ES-I3 (cell line): Measurements from ENCODE around the gene APOBEC3F.
"Not testable (repeated sequence)": the region's sequence is repeated elsewhere in the genome, so short reads cannot be mapped to it uniquely, and the experiment has no call there.

Experiments used
- H3K36me3 ChIP-seq: 2 replicates; pipeline ENCODE4 v1.6.1; 2013; ENCODE audit warnings: mild to moderate bottlenecking, low read length, control low read depth, moderate library complexity; ENCODE audit not compliant: insufficient read depth
- H3K4me1 ChIP-seq: 2 replicates; pipeline ENCODE4 v1.6.1; 2013; ENCODE audit warnings: mild to moderate bottlenecking, control low read depth, low read length; ENCODE audit not compliant: insufficient read depth
- H3K9ac ChIP-seq: 2 replicates; pipeline ENCODE4 v1.6.1; 2013; ENCODE audit warnings: low read depth, mild to moderate bottlenecking, low read length, moderate library complexity
- H3K9me3 ChIP-seq: 2 replicates; pipeline ENCODE4 v1.6.1; 2013; ENCODE audit warnings: mild to moderate bottlenecking, low read length, moderate library complexity; ENCODE audit not compliant: control insufficient read depth, insufficient read depth

APOBEC3F gene

GRCh38 chr22:39073981-39074380 is 33.3 kb downstream of the APOBEC3F start:
- Histone ChIP-seq H3K9me3 (no peaks in the 10 kb centered on the region), H3K36me3 (no peaks in the 10 kb centered on the region), H3K9ac (no peak overlapping the region), H3K4me1 (no peaks in the 10 kb centered on the region; the same call in 1 of the 2 replicates)

- H3K4me1 ChIP-seq, H3K36me3 ChIP-seq, H3K9me3 ChIP-seq: not testable (repeated sequence)
- peak overlapping the region; percentile 24; the same call in 1 of the 2 replicates for H3K9ac ChIP-seq
These were observed 35.7 kb downstream of the APOBEC3F start for GRCh38 chr22:39076155-39077025.

- H3K9me3 ChIP-seq, H3K4me1 ChIP-seq, H3K36me3 ChIP-seq: not testable (repeated sequence)
- peak within 1 kb of the TSS; percentile 28; the same call in 1 of the 2 replicates for H3K9ac ChIP-seq
These were observed 36.6 kb downstream of the APOBEC3F start, which contains the start of gene APOBEC3G for GRCh38 chr22:39077026-39077840. Gene APOBEC3G (plus strand): TSS chr22:39077275. CDS start chr22:39077362, 87 bp downstream.

- H3K4me1 ChIP-seq, H3K9me3 ChIP-seq, H3K36me3 ChIP-seq, H3K9ac ChIP-seq: not testable (repeated sequence)
These were observed 37.2 kb downstream of the APOBEC3F start for GRCh38 chr22:39077912-39078311.

- Histone ChIP-seq H3K9ac (no peak overlapping the region), H3K36me3 (no peaks in the 10 kb centered on the region; the same call in 1 of the 2 replicates), H3K9me3 (no peaks in the 10 kb centered on the region), H3K4me1 (peaks cover 4% of the 10 kb centered on the region; the same call in 1 of the 2 replicates)
These were observed 37.7 kb downstream of the APOBEC3F start for GRCh38 chr22:39078329-39078728.

DNA sequence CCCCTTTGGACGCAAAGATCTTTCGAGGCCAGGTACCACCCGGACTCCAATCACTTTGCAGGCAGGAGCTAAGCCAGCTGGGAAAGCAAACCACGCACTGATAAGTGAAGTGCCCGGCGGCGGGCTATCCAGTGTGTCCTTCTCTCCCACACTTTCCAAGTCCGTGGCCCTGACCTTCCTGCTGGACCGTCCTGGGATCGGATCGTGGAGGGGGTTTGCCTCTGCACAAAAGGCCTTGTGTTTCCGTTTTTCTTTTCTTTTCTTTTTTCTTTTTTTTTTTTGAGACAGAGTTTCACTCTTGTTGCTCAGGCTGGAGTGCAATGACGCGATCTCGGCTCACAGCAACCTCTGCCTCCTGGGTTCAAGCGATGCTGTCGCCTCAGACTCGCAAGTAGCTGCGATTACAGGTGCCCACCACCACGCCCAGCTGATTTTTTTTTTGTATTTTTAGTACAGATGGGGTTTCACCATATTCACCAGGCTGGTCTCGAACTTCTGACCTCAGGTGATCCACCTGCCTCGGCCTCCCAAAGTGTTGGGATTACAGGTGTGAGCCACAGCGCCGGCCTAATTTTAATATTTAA is 38.5 kb downstream of the APOBEC3F start:
- H3K4me1 ChIP-seq, result not testable (repeated sequence)

DNA sequence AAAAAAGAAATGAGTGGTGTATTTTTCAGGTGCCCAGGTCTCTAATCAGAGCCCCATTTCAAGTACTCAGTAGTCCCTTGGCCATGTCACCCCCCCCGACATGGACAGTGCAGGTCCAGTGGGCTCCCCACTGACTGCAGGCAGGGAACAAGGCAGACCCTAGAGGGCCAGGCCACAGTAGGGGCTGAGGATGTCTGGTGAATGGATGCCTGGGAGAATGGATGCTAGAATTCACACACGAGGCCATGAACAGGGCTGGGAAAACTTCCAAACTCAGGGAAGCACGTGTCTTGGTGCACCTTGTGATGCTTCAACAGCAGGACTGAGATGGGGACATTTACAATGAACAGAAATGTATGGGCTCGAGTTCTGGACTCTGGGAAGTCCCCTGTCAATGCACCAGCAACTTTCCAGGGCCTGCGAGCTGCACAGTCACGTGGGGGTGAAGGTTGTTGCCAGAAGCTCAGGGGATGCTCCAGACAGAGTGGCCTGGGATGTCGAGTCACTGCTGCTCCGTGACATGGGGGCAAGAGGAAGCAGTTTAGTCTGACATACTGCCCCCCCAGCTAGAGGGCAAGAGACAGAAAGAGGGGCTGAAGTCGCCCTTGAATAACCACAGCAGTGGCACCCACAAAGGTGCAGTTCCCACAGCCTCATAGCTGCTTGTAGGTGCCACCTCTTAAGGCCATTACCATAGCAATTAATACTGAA is 39.5 kb downstream of the APOBEC3F start:
- Histone ChIP-seq H3K9me3 (no peaks in the 10 kb centered on the region), H3K4me1 (peaks cover 4% of the 10 kb centered on the region; the same call in 1 of the 2 replicates), H3K36me3 (no peaks in the 10 kb centered on the region; the same call in 1 of the 2 replicates), H3K9ac (no peak overlapping the region)

More for the DNA sequence above, 38.5 kb downstream of the APOBEC3F start:
- H3K9me3 ChIP-seq, H3K36me3 ChIP-seq, H3K9ac ChIP-seq: not testable (repeated sequence)

GRCh38 chr22:39081016-39081415 is 40.4 kb downstream of the APOBEC3F start:
- Histone ChIP-seq H3K36me3 (no peaks in the 10 kb centered on the region; the same call in 1 of the 2 replicates), H3K9ac (no peak overlapping the region), H3K4me1 (peaks cover 4% of the 10 kb centered on the region; the same call in 1 of the 2 replicates), H3K9me3 (no peaks in the 10 kb centered on the region)

DNA sequence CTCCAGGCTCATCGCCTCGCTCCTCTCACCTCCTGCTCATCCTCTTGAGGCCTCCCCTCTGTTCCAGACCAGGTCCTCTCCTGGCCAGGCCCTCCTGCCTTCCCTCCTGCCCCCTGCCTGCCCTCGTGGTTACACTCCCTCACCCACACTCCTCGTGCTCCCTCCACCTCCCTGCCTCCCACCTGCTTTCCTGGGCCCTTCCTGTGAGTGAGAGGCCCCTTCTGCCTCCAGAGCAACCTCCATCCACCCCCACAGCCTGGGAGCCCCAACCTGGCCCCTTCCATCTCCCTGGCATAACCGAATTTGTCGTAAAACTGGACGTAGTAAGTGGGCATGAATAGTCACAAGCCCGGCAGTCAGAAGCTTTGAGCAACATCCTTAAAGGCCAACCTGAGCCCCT is 40.9 kb downstream of the APOBEC3F start:
- no peaks in the 10 kb centered on the region; the same call in 1 of the 2 replicates for H3K36me3 ChIP-seq
- H3K9me3 ChIP-seq, result no peaks in the 10 kb centered on the region
- H3K9ac ChIP-seq, result no peak overlapping the region
- H3K4me1 ChIP-seq, result peaks cover 4% of the 10 kb centered on the region; the same call in 1 of the 2 replicates

DNA sequence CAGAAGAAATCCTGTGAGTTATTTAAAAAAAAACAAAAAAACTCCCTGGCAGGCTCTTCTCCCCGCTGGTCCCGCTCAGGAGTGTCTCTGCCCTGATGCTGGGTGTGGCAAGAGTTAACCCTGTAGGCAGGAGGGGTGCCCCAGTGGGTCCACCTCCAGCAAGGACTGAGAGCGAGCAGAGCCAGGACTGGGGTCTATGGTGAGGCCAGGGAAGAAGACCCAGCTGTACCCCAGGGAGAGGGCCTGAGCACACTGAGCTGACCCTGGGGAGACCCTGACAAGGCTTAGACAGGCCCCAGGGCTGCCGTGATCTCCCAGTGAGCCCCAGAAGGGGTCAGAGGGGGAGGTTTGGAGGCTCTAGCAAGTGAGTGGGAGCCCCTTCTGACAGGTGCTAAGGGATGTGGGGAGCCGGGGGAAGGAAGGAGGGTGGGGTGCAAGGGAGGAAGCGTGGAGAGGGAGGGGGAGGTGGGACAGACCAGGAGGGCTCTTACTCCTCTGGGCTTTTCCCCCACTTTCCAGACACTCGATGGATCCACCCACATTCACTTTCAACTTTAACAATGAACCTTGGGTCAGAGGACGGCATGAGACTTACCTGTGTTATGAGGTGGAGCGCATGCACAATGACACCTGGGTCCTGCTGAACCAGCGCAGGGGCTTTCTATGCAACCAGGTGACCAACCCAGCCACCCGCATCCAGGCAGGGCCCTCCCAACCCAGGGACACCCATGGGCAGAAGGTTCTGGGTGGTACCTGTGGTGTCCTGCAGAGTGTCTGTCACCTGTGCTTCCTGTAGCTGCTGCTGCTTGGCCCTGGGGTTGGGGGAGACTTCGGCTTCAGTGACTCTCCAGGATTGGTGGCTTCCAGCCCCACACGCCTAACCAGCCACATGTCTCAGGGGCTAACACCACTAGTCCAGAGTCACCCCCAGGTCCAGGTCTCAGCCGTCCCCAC is 42.8 kb downstream of the APOBEC3F start:
- no peaks in the 10 kb centered on the region for H3K9me3 ChIP-seq
- H3K4me1 ChIP-seq, result peaks cover 19% of the 10 kb centered on the region
- no peak overlapping the region for H3K9ac ChIP-seq
- H3K36me3 ChIP-seq, result no peaks in the 10 kb centered on the region; the same call in 1 of the 2 replicates

DNA sequence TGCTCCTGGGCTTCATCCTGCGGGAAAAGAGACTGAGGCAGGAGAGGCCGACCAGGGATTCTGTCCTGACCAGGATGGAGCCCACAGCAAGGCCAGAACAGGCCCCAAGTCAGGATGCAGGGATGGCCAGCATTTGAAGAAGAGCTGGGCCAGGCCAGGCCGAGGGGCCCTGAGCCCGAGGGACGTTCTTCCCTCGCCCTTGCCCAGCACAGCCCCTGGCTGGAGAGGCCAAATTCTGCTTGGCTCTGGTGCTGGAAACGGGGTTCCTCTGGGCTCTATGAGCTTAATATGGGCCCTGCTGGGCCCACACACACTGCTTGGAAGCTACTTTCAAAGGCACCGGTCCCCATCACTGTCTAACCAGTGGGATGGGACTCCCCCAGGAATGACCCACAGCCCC is 44.0 kb downstream of the APOBEC3F start:
- Histone ChIP-seq H3K9me3 (no peaks in the 10 kb centered on the region), H3K4me1 (peaks cover 20% of the 10 kb centered on the region), H3K36me3 (no peaks in the 10 kb centered on the region; the same call in 1 of the 2 replicates), H3K9ac (no peak overlapping the region)

DNA sequence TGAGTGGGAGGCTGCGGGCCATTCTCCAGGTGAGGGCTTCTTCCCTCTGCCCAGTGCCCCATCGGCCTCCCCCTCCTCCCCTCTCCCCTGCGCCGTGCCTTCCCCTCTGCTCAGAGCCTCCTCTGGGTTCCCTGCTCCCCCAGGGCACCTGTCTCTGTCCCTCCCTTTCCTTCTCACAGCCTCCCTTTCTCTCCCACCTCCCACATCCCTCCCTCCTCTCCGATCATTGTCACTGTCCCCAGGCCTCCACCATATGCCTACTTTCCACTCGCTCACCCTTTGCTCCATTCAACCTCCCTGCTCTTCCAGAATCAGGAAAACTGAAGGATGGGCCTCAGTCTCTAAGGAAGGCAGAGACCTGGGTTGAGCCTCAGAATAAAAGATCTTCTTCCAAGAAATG is 46.4 kb downstream of the APOBEC3F start:
- Histone ChIP-seq H3K36me3 (no peaks in the 10 kb centered on the region), H3K4me1 (peaks cover 16% of the 10 kb centered on the region)

More for the DNA sequence above, 46.4 kb downstream of the APOBEC3F start:
- no peak overlapping the region for H3K9ac ChIP-seq
- H3K9me3 ChIP-seq, result no peaks in the 10 kb centered on the region
